Ovary (tissue), 3 donors: ENCODE results near the gene VWA3B.

ENCODE experiments used
- EP300 ChIP-seq: sonication (generic); formaldehyde crosslinking; IDR thresholded peaks from one replicate; pipeline ENCODE4 v1.6.1; 2017; ENCODE audit warnings: antibody characterized with exemption
- POLR2A ChIP-seq: fragments of 450-650 bp; IDR thresholded peaks from one replicate; pipeline ENCODE4 v1.6.1; 2017; ENCODE audit warnings: antibody characterized with exemption, mild to moderate bottlenecking, moderate library complexity
- TF ChIP-seq, protein P1 (sequence below), 3 donors: fragments of 450-650 bp in 2 of 3; fragments of 200-600 bp in 1 of 3; IDR thresholded peaks; one replicate each; pipeline versions ENCODE4 v1.5.1 to v1.8.0; 2016 to 2022; ENCODE audit warnings: antibody characterized with exemption in 3 of 3, mild to moderate bottlenecking in 1 of 3
- donor health status: DM: no; HTN: no; CAD: no.

DNA sequence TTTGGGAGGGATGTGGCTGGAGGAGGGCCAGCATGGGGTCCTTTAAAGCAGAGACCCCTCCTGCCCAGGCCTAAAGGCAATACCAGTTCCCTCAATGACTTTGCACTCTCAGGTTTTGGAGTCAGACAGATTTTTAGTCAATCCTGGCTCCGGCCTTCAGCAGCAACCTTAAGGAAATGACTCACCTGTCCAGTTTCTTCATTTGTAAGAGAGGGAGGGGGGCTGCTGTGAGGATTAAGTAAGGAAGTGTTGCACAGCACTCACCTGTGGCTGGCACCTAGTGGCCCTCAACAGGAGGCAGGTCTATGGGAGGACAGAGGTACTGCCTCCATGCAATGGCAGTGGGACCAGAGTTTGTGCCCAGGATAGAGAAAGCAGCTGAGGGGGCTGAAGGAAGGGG lies 273.0 kb downstream of the VWA3B start:
- TF ChIP-seq, protein P1, sequence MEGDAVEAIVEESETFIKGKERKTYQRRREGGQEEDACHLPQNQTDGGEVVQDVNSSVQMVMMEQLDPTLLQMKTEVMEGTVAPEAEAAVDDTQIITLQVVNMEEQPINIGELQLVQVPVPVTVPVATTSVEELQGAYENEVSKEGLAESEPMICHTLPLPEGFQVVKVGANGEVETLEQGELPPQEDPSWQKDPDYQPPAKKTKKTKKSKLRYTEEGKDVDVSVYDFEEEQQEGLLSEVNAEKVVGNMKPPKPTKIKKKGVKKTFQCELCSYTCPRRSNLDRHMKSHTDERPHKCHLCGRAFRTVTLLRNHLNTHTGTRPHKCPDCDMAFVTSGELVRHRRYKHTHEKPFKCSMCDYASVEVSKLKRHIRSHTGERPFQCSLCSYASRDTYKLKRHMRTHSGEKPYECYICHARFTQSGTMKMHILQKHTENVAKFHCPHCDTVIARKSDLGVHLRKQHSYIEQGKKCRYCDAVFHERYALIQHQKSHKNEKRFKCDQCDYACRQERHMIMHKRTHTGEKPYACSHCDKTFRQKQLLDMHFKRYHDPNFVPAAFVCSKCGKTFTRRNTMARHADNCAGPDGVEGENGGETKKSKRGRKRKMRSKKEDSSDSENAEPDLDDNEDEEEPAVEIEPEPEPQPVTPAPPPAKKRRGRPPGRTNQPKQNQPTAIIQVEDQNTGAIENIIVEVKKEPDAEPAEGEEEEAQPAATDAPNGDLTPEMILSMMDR (IDR thresholded peaks at IDR 0.05) = no peak
- no peak for TF ChIP-seq EP300
- TF ChIP-seq POLR2A = no peak
